ENCODE data around the gene NLRC5. TPM values are rescaled to one million over a fixed set of nuclear protein-coding genes. Genes with fewer than 3 reads are reported as not detected.

The NLRC5 gene
- total RNA-seq, 1 experiment from 2014 or later = 2.4 TPM

- Histone ChIP-seq H3K14ac (ENCODE audit: insufficient read depth, low read length) (no peak overlapping the region; the same call in 1 of the 2 replicates), H3K56ac (ENCODE audit: insufficient read length, low read depth, low read length) (no peak overlapping the region), H3K79me1 (ENCODE audit: insufficient read depth, low read depth, low read length, poor library complexity, severe bottlenecking) (no peaks in the 10 kb centered on the region), H3K4me1 (ENCODE audit: insufficient read depth, low read length) (no peaks in the 10 kb centered on the region), H3T11ph (ENCODE audit: low read length) (no peak overlapping the region), H3K9ac (ENCODE audit: extremely low read depth, insufficient read length, low read length) (no peak overlapping the region), H2BK5ac (ENCODE audit: insufficient read length, low read length) (no peak overlapping the region), H3K27ac (ENCODE audit: insufficient read length, low read depth, low read length) (no peak overlapping the region), H3K4ac (ENCODE audit: low read depth, low read length) (no peak overlapping the region), H2BK15ac (ENCODE audit: low read depth, low read length) (no peak overlapping the region), H3K18ac (ENCODE audit: insufficient read length, low read depth, low read length) (no peak overlapping the region), H2BK20ac (ENCODE audit: low read depth, low read length, poor library complexity, severe bottlenecking) (no peak overlapping the region), H3K23me2 (ENCODE audit: insufficient read length, low read depth, low read length, poor library complexity, severe bottlenecking) (no peaks in the 10 kb centered on the region), H2BK12ac (ENCODE audit: insufficient read length, low read depth, low read length) (no peak overlapping the region), H4K20me1 (ENCODE audit: control insufficient read depth, insufficient read depth, insufficient read length) (no peaks in the 10 kb centered on the region), H3K4me2 (ENCODE audit: insufficient read depth, insufficient read length, low read length) (no peak overlapping the region), H3K79me2 (ENCODE audit: insufficient read depth, low read length) (no peaks in the 10 kb centered on the region), H3K9me3 (ENCODE audit: control insufficient read depth, low read depth, low read length) (no peaks in the 10 kb centered on the region), H2AK5ac (ENCODE audit: insufficient read length, low read length) (no peak overlapping the region), H4K8ac (replicated peaks; ENCODE audit: insufficient read length, low read depth, low read length) (no peak overlapping the region), H2AFZ (ENCODE audit: low read length) (no peak overlapping the region), H2BK120ac (ENCODE audit: low read depth, low read length, poor library complexity, severe bottlenecking) (no peak overlapping the region), H3K27me3 (ENCODE audit: insufficient read depth, low read length) (no peaks in the 10 kb centered on the region), H4K91ac (ENCODE audit: insufficient read length, low read depth, low read length) (no peak overlapping the region), H3K23ac (ENCODE audit: insufficient read length, low read depth, low read length) (no peak overlapping the region), H4K5ac (ENCODE audit: insufficient read length, low read depth, low read length) (no peak overlapping the region)
- no peak for DNase-seq
- WGBS (ENCODE audit: extremely low coverage, insufficient read length, low lambda C conversion rate) = no CpG with 5 or more reads among the region's 4 CpGs
- Mint-ChIP-seq H3K9me3 (no peaks in the 10 kb centered on the region), H3K36me3 (ENCODE audit: insufficient read depth in 1 of 3, low read depth in 3 of 3) (peaks cover 0 to 2% (median 0%) of the 10 kb centered on the region in 3 experiments; a peak in 1 of 7 replicates), H3K27ac (no peak overlapping the region), H3K27me3 (ENCODE audit: low read depth) (no peaks in the 10 kb centered on the region), H3K4me1 (peaks cover 7% of the 10 kb centered on the region in 2 experiments), H3K4me3 (no peak overlapping the region)
- TF ChIP-seq CTCF (conservative IDR thresholded peaks at IDR 0.05) = no peak
Observed at GRCh38 chr16:57126411-57126810, 137.1 kb downstream of the NLRC5 start.

Measured in H9 (cell line).